HG02623 (cell line): ENCODE measurements around the gene NEO1.
A peak's percentile ranks its signal among the peaks of the same experiment; 100 is the strongest.

Experiments used
- ATAC-seq: cut with Tn5 transposase; IDR thresholded peaks from one replicate; pipeline ENCODE4 v1.9.1; 2021; ENCODE audit warnings: moderate library complexity; ENCODE audit not compliant: unreplicated experiment

NEO1 gene

GRCh38 chr15:73051807-73052652 is at the start of gene NEO1:
Gene NEO1 (plus strand): TSS chr15:73052463. CDS start chr15:73052676, 213 bp downstream.
- peak; percentile 53 for ATAC-seq

DNA sequence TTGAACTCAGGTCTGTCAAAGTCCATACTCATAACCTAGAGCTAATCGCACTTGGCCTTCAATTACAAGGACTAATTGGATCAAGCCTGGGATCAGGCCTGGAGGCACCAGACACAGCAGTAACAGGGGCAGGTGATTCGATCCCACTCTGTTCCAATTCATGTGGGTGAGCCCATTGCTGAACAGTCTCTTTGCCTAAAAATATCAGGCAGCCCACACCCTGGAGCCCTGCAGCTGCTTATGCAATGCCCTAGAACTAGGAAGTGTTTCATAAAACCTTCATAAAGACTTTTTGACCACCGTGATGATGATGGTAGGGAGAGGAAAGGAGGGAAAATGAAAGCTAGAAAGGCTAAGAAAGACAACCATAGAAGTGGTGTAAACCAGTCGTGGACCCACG is 47.8 kb upstream of the NEO1 start:
- no peak for ATAC-seq

- ATAC-seq, result no peak
Measured at GRCh38 chr15:73005032-73005431, 47.2 kb upstream of the NEO1 start.

- no peak for ATAC-seq
Measured at GRCh38 chr15:73005446-73005845, 46.8 kb upstream of the NEO1 start.

- no peak for ATAC-seq
Measured at GRCh38 chr15:73006523-73006922, 45.7 kb upstream of the NEO1 start.

GRCh38 chr15:73009066-73010056 is 42.9 kb upstream of the NEO1 start:
- no peak for ATAC-seq

DNA sequence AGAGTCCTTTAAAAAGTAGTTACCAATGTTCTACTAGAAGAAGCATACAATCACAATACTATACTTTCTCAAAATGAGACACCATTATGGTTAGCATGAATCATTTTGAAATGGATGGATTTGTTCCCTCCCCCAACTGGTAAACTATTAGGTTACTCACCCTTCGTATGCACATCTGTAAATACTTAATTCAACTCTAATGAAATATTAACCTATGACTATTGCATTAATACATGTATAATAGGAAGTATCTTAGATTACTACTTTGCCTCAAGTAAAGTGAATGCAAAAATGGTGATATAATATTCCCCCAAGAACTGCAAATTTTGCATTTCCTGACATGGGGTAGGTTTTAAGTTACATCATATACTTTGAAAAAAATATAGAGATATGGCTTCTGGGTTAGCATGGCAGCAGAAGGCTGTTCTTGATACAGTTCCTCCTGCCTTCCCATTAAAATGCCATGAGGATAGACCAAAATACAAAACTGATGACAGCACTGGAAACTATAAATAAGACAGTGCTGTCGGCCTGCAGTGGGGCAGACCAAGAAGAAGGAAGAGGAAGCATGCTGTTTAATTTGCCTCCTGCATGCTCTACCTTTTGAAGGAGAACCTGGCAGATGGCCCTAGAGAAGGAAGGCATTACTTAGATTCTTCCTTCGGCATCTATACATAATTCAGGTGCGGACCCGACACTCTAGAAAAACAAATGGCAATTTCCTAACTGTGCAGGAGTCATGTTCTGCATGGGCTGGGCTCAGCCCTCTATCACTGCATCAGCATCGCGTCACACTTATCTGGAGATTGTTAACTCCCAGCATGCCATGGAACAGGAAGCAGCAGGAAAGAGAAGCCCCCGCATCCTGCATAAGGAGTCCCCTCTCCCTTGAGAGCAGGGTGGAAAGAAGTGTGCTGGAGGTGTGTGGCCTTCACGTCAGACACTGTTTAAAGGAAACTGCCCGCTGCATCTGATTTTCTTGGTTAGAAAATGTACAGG is 41.8 kb upstream of the NEO1 start:
- no peak for ATAC-seq

DNA sequence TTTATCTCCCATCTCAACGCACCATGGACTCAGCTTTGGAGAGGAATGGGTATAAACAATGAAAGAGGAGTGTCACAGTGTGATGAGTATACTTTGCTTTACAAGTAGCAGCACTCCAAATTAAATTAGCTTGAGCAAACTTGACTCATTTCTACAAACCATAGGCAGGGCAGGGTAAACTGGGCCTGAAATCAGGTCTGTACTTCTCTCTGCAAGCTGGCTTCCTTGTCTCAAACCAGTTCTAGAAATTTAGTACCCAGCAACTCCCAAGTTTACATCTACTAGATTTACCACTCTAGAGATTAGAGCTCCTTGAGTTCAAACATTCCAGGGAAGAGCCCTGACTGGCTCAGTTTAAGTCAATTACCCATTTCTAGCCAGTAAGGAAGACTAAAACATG is 37.4 kb upstream of the NEO1 start:
- no peak for ATAC-seq

- no peak for ATAC-seq
Measured at GRCh38 chr15:73015493-73015892, 36.8 kb upstream of the NEO1 start.

- ATAC-seq, result no peak
Measured at GRCh38 chr15:73017987-73018386, 34.3 kb upstream of the NEO1 start.

DNA sequence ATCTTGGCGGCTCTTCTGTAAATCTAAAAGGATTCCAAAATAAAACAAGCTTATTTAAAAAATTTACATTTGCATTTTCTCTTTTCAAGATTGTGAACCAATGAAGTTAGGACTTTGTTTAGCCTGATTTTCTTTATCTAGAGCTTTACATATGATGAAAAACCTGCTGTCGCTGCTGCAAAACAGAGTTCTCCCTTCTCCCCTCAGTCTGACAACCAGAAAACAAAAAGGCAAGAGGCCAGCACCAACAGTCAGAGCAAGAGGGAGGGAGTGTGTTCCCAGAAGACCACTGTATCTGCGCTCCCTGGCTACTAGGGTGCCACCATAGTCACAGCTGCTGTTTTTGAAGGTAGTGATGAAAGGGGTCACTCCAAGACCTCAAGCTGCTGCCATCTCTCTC is 33.1 kb upstream of the NEO1 start:
- ATAC-seq, result no peak

DNA sequence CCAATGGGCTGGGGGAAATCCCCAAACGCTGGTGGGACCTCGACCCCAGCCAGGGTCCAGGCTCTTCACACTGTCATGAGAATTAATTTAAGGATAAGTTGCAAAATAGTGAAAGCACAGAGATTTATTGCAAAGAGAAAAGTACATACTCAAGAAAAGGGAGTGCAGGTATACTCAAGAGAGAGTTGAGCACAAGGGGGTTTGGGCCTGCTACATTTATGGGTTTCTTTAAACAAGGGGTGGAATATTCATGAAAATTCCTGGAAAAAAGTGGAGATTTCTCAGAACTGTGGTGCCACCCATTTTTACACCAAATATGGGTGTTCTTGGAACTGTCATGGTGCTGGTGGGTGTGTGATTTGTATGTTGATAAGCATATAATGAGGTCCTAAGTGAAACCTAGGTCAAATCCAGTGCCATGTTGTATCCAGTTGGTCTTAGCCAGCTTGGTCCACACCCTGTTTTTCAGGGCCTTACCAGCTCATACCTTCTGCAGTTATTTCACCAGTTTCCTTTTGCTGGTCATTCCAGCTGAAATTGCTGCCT is 32.6 kb upstream of the NEO1 start:
- ATAC-seq, result no peak

- ATAC-seq, result no peak
Measured at GRCh38 chr15:73021139-73021621, 31.1 kb upstream of the NEO1 start.

DNA sequence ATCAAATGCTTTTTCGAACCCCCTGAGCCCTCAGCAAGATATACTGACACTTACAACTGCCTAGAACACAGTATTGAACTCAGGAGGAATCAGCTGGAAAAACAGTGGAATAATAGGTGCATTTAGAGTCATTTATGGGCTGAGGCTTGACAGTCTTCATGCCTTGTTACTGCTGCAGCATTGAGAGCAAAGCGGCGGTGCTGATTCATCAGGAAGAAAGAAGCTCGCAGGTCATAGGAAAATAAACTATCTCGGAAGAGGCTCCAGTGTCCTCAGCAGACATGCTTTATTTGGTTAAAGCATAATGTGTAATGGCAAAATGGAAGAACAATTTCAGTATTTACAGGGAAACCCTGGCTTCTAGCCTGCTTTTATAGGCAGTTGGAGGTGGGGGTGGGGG is 30.1 kb upstream of the NEO1 start:
- no peak for ATAC-seq

DNA sequence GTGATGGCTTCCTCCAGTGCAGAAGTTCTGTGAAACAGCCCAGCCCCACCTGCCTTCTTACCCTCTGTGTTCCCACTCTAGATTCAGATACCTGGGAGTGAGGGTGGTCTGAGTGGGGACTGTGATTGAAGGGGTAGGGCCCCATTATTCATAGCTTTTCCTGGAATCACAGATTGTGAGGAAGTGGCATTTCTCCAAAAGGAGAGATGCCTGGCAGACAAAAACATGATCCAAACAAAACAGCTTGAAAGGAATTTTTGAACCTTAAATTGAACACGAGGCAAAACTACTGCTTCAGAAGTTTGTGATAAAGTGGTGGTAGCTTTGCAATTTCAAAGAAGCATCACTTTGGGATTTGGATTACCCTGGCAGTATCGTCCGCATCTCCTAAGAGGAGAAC is 29.2 kb upstream of the NEO1 start:
- no peak for ATAC-seq

DNA sequence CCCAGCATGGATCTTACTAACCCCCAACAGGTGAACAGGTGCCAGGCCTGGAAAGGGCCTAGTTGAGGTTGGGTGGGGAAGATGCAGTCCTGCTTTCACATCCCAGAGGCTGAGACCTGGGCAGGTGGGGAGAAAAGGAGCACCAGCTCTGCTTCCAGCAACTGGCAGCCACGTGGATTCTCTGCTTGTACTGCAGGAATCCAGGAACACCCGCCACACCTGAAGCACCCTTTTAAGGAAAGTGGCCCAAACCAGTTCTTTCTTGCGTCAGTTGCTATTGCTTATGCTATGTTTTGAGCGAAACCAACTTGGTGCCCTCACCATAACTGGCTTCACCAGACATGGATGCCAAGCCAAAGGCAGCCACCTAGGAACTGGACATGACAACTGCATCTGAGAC is 28.1 kb upstream of the NEO1 start:
- no peak for ATAC-seq

GRCh38 chr15:73026511-73027054 is 25.7 kb upstream of the NEO1 start:
- no peak for ATAC-seq

DNA sequence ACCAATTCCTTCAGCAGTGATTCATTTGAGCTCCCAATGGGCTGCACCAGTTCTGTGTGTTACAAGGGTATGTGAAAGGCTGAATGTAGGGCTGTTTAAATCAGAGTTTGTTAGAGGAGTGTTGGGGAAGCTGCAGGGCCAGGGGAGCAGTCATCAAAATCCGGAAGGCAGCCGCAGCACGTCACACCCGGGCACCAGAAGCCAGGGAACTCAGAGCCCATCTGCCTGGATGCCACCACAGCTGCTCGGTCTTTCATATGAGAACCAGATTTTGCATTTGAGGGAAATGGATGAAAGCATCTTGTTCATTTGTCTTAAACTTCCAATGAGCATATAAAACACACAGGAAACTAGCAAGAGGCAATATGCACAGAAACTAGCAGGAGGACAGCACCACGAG is 24.2 kb upstream of the NEO1 start:
- no peak for ATAC-seq

DNA sequence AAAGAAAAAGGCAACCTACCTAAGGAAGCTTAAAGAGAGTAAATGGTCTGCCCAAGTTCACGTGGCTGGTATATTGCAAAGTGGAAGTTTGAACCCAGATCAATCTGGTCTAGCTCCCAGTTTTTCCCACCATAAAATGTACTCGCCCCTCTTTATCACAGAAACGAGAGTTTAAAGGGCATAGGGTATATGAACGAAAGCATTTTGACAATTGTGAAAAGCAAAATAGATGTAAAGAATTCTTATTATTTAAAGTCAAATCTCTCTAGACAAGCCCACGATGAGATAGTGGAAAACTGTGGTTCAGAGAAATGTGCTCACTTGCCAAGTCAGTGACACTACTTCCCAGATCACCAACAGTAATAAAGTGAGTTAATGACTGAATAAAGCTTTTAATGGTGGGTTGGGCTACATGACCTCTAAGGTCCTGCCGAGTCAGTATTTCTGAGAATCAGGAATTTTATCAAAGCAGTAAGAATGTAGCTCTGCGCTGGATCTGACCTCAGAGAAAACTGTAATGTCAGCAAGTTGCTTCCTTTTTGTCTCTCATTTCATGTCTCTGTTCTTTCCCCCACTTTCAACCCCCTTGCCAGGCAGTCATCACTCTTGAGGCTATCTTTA is 23.3 kb upstream of the NEO1 start:
- ATAC-seq, result no peak
